HEK293 (cell line): ENCODE measurements around the gene NEUROG3.

ENCODE experiments used
- CTCF ChIA-PET: fragments of 350-600 bp; formaldehyde crosslinking; extraction: SDS; loops from one replicate; lab custom pipeline; 2021; ENCODE audit warnings: antibody characterized with exemption; lab: Yijun Ruan, JAX
- POLR2A ChIA-PET: fragments of 300-600 bp; formaldehyde crosslinking; extraction: SDS; loops from one replicate; lab custom pipeline; 2020; ENCODE audit warnings: antibody characterized with exemption, inconsistent platforms; lab: Yijun Ruan, JAX
- H3K27ac ChIP-seq: fragments of 200-500 bp; sonication (Bioruptor generic); 2 replicates; pipeline ENCODE4 v1.5.1; 2014; ENCODE audit warnings: low read depth, low read length, control low read depth, inconsistent platforms; ENCODE audit errors: extremely low read depth
- H3K36me3 ChIP-seq, 2 experiments: fragments of 200-500 bp in 1 of 2; sonication (Bioruptor generic) in 1 of 2; 1 replicate in 1 of 2; 2 replicates in 1 of 2; pipeline ENCODE4 v1.5.1; 2014 to 2017; ENCODE audit warnings: inconsistent platforms in 2 of 2, low read length in 2 of 2; ENCODE audit not compliant: control insufficient read depth in 2 of 2, insufficient read depth in 1 of 2
- H3K4me1 ChIP-seq: fragments of 200-500 bp; sonication (Bioruptor generic); 2 replicates; pipeline ENCODE4 v1.5.1; 2014; ENCODE audit warnings: mild to moderate bottlenecking, low read length, inconsistent platforms; ENCODE audit not compliant: control insufficient read depth, insufficient read depth
- H3K4me3 ChIP-seq: 2 replicates; pipeline ENCODE4 v1.5.1; 2011; ENCODE audit warnings: low read depth, mild to moderate bottlenecking, control low read depth, low read length, moderate library complexity
- H3K9me3 ChIP-seq: fragments of 200-500 bp; sonication (Bioruptor generic); 2 replicates; pipeline ENCODE4 v1.5.1; 2014; ENCODE audit warnings: low read depth, low read length, inconsistent platforms; ENCODE audit not compliant: control insufficient read depth, insufficient read depth
- AEBP2 ChIP-seq: fragments of 450-650 bp; formaldehyde crosslinking; IDR thresholded peaks from 2 replicates; pipeline ENCODE4 v1.5.1; 2016; ENCODE audit warnings: missing biosample characterization, missing genetic modification characterization, borderline replicate concordance
- GFI1B ChIP-seq: fragments of 450-650 bp; formaldehyde crosslinking; IDR thresholded peaks from 2 replicates; pipeline ENCODE4 v1.5.1; 2016; ENCODE audit warnings: missing biosample characterization, missing genetic modification characterization
- INSM2 ChIP-seq: fragments of 450-650 bp; formaldehyde crosslinking; IDR thresholded peaks from 2 replicates; pipeline ENCODE4 v1.5.1; 2016; ENCODE audit warnings: missing biosample characterization, missing genetic modification characterization
- KLF16 ChIP-seq: fragments of 450-650 bp; formaldehyde crosslinking; IDR thresholded peaks from 2 replicates; pipeline ENCODE4 v1.5.1; 2017; ENCODE audit warnings: missing biosample characterization, missing genetic modification characterization
- MYNN ChIP-seq: fragments of 450-650 bp; formaldehyde crosslinking; IDR thresholded peaks from 2 replicates; pipeline ENCODE4 v1.5.1; 2016; ENCODE audit warnings: missing biosample characterization, missing genetic modification characterization, borderline replicate concordance
- PBX3 ChIP-seq: sonication (generic); formaldehyde crosslinking; IDR thresholded peaks from 2 replicates; pipeline ENCODE4 v1.8.1; 2022; ENCODE audit warnings: mild to moderate bottlenecking, moderate library complexity, missing genetic modification reagents
- PRDM10 ChIP-seq: fragments of 450-650 bp; formaldehyde crosslinking; IDR thresholded peaks from 2 replicates; pipeline ENCODE4 v1.5.1; 2016; ENCODE audit warnings: missing biosample characterization, missing genetic modification characterization
- SCRT2 ChIP-seq: fragments of 450-650 bp; formaldehyde crosslinking; IDR thresholded peaks from 2 replicates; pipeline ENCODE4 v1.5.1; 2016; ENCODE audit warnings: missing biosample characterization, missing genetic modification characterization
- ZBTB6 ChIP-seq: fragments of 450-650 bp; formaldehyde crosslinking; IDR thresholded peaks from 2 replicates; pipeline ENCODE4 v1.5.1; 2017; ENCODE audit warnings: missing biosample characterization, missing genetic modification characterization
- ZBTB7A ChIP-seq: fragments of 450-650 bp; formaldehyde crosslinking; IDR thresholded peaks from 2 replicates; pipeline ENCODE4 v1.5.1; 2016; ENCODE audit warnings: low read depth, missing biosample characterization, missing genetic modification characterization
- ZFP41 ChIP-seq: fragments of 450-650 bp; formaldehyde crosslinking; IDR thresholded peaks from 2 replicates; pipeline ENCODE4 v1.5.1; 2016; ENCODE audit warnings: missing biosample characterization, missing genetic modification characterization, borderline replicate concordance
- ZNF366 ChIP-seq: fragments of 450-650 bp; formaldehyde crosslinking; conservative IDR thresholded peaks from 2 replicates; pipeline ENCODE4 v1.5.1; 2016; ENCODE audit warnings: missing biosample characterization, missing genetic modification characterization
- ZNF449 ChIP-seq: fragments of 450-650 bp; formaldehyde crosslinking; IDR thresholded peaks from 2 replicates; pipeline ENCODE4 v1.5.1; 2017; ENCODE audit warnings: missing biosample characterization, mild to moderate bottlenecking, missing genetic modification characterization, moderate library complexity
- ZNF558 ChIP-seq: fragments of 450-650 bp; formaldehyde crosslinking; IDR thresholded peaks from 2 replicates; pipeline ENCODE4 v1.5.1; 2016; ENCODE audit warnings: missing biosample characterization, missing genetic modification characterization
- ZNF639 ChIP-seq: fragments of 450-650 bp; formaldehyde crosslinking; IDR thresholded peaks from 2 replicates; pipeline ENCODE4 v1.5.1; 2016; ENCODE audit warnings: missing biosample characterization, missing genetic modification characterization
- ZNF701 ChIP-seq: fragments of 450-650 bp; formaldehyde crosslinking; IDR thresholded peaks from 2 replicates; pipeline ENCODE4 v1.5.1; 2016; ENCODE audit warnings: missing biosample characterization, missing genetic modification characterization

NEUROG3 gene

GRCh38 chr10:69609077-69609476, 35.9 kb upstream of the NEUROG3 start:
- no peaks in the 10 kb centered on the region for H3K4me1 ChIP-seq
- TF ChIP-seq MYNN (tag by site-specific recombination) (no peak), ZNF366 (tag by site-specific recombination) (no peak), ZNF558 (tag by site-specific recombination) (no peak), GFI1B (tag by site-specific recombination) (no peak), SCRT2 (tag by site-specific recombination) (no peak), KLF16 (tag by site-specific recombination) (no peak)
- TF ChIP-seq, all 188 proteins: peak for 0
- CTCF ChIA-PET = interaction anchor here (0.7 to 1.5 kb wide), 2 partner anchors 20 to 36 kb away, joined by 3 read pairs; no protein-coding TSS in a partner anchor

GRCh38 chr10:69600761-69601330, 27.6 kb upstream of the NEUROG3 start:
- H3K4me1 ChIP-seq = no peaks in the 10 kb centered on the region
- TF ChIP-seq PRDM10 (tag by site-specific recombination) (peak; percentile 23; the same call in 1 of the 2 replicates), ZNF449 (tag by site-specific recombination) (no peak), SCRT2 (tag by site-specific recombination) (peak; percentile 93)
- ChIA-PET CTCF (no interaction called here), POLR2A (interaction anchor here (0.7 kb wide), 1 partner anchor 513 kb away, joined by 3 read pairs; the partner anchor contains the start of gene SRGN)
- H3K4me3 ChIP-seq = no peak overlapping the region
- H3K27ac ChIP-seq = no peak overlapping the region
- no peaks in the 10 kb centered on the region for H3K36me3 ChIP-seq
- H3K9me3 ChIP-seq = no peaks in the 10 kb centered on the region

More at GRCh38 chr10:69609077-69609476, 35.9 kb upstream of the NEUROG3 start:
- POLR2A ChIA-PET = no interaction called here
- no peak overlapping the region for H3K4me3 ChIP-seq
- no peaks in the 10 kb centered on the region for H3K36me3 ChIP-seq
- H3K27ac ChIP-seq = no peak overlapping the region
- no peaks in the 10 kb centered on the region; the same call in 1 of the 2 replicates for H3K9me3 ChIP-seq

- no peak for TF ChIP-seq ZNF701 (tag by site-specific recombination)
- no peak for TF ChIP-seq ZNF639
- no peak for TF ChIP-seq ZBTB6 (tag by site-specific recombination)
- no peak for TF ChIP-seq AEBP2
- TF ChIP-seq INSM2 = no peak
- no peak for TF ChIP-seq ZBTB7A
- no peak for TF ChIP-seq ZFP41
- no peak for TF ChIP-seq PBX3
- Histone ChIP-seq H3K36me3 (no peaks in the 10 kb centered on the region), H3K4me3 (no peak overlapping the region), H3K4me1 (no peaks in the 10 kb centered on the region), H3K27ac (no peak overlapping the region), H3K9me3 (no peaks in the 10 kb centered on the region)
- POLR2A ChIA-PET = no interaction called here
- CTCF ChIA-PET = interaction anchor here (0.6 kb wide), 1 partner anchor 911 kb away, joined by 3 read pairs; no protein-coding TSS in a partner anchor
These were observed 15.1 kb upstream of the NEUROG3 start for GRCh38 chr10:69588358-69588757.
